ENCODE data around the gene ZNF497.
A peak's percentile ranks its signal among the peaks of the same experiment; 100 is the strongest.

The ZNF497 gene

GRCh38 chr19:58388175-58388526, 25.6 kb upstream of the ZNF497 start:
- DNase-seq (ENCODE audit: low spot score) = no peak
- TF ChIP-seq CTCF (IDR thresholded peaks at IDR 0.05; ENCODE audit: extremely low read depth, missing control alignments) = no peak

- no peak for DNase-seq (ENCODE audit: low spot score)
- TF ChIP-seq CTCF (IDR thresholded peaks at IDR 0.05; ENCODE audit: extremely low read depth, missing control alignments) = no peak
Observed at GRCh38 chr19:58387338-58388174, 25.0 kb upstream of the ZNF497 start.

GRCh38 chr19:58386576-58387337, 24.2 kb upstream of the ZNF497 start, which contains the start of gene RPS5:
Gene RPS5, plus strand, starts transcription at chr19:58387269. Its CDS starts 869 bp downstream, at chr19:58388138.
- TF ChIP-seq CTCF (IDR thresholded peaks at IDR 0.05; ENCODE audit: extremely low read depth, missing control alignments) = no peak
- DNase-seq (ENCODE audit: low spot score) = peak; percentile 99

GRCh38 chr19:58385891-58386575, 23.5 kb upstream of the ZNF497 start:
- DNase-seq (ENCODE audit: low spot score) = no peak
- no peak for TF ChIP-seq CTCF (IDR thresholded peaks at IDR 0.05; ENCODE audit: extremely low read depth, missing control alignments)

GRCh38 chr19:58385313-58385890, 22.9 kb upstream of the ZNF497 start:
- no peak for TF ChIP-seq CTCF (IDR thresholded peaks at IDR 0.05; ENCODE audit: extremely low read depth, missing control alignments)
- no peak for DNase-seq (ENCODE audit: low spot score)

- TF ChIP-seq CTCF (IDR thresholded peaks at IDR 0.05; ENCODE audit: extremely low read depth, missing control alignments) = no peak
- DNase-seq (ENCODE audit: low spot score) = no peak
Observed at GRCh38 chr19:58382997-58383603, 20.5 kb upstream of the ZNF497 start.

Data from GM20000 (cell line).